Hypothalamus (tissue), 51 donors: ENCODE results near the gene SCGN.
"Not testable (repeated sequence)": the region's sequence is repeated elsewhere in the genome, so short reads cannot be mapped to it uniquely, and the experiment has no call there.

Experiments used
- DNase-seq, 51 donors: peaks; one replicate each; lab custom pipeline; 2025; lab: John Stamatoyannopoulos, UW

SCGN gene

DNA sequence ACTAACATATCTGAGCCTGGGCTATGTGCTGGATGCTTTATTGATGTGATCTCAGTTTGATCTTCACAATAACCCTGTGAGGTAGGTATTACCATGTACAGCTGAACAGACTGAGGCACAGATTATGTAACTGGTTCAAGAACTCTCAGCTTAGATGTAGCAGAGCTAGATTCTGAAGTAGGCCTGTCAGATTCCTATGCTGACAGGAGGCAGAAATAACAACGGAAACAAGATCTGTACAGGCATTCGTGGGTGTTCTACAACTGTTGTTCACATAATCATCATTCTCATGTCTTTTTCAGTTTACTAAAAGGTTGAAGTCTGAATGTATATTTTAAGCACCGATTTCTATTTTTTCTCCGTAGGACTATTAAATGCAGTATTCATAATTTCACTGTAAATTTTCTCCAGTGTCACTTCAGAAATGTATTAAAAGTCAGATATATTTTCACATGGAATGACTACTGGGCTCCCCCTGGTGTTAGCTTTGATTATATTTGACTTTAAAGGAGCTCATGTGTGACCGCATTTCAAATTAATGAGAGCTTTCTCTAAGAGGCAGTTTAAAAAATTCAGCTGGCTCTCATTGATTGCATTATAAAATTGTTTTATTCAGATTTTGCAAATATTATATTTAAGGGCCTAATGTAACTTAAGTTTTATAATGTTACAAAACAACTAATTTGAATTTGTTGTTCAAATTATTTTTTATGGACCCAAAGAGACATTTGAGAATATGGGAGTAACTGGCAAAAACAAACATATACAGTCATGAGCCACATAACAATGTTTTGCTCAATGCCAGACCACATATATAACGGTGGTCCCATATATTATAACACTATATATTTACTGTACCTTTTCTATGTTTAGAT is 66.1 kb downstream of the SCGN start:
- peak in 1 of 51 donors; percentile 12 for DNase-seq

DNA sequence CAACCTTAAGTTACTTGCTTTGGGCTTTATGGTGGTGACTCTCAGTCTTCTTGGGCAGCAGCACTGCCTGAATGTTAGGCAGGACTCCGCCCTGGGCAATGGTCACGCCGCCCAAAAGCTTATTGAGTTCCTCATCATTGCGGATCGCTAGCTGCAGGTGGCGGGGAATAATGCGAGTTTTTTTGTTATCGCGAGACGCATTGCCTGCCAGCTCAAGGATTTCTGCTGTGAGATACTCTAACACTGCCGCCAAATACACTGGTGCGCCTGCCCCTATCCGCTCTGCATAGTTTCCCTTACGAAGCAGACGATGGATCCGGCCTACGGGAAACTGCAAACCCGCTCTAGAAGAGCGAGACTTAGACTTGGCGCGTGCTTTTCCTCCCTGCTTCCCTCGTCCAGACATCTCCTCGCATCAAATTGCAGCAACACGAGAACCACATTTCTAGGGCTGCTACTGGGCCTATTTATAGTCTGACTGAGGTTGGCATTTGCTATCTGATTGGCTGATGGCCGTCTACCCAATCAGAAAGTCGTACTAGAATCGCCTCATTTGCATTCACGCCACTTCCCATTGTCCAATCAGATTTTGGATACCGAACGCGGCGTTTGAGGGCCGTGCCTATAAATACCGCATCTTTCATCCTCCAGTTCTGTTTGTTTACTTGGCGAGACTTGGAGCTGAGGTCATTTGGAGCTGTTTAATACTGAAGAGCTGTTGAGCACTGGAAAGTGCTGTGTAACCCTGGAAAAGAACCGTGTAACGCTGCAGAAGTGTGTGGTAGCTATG is 74.3 kb downstream of the SCGN start:
- DNase-seq, result no peak

DNA sequence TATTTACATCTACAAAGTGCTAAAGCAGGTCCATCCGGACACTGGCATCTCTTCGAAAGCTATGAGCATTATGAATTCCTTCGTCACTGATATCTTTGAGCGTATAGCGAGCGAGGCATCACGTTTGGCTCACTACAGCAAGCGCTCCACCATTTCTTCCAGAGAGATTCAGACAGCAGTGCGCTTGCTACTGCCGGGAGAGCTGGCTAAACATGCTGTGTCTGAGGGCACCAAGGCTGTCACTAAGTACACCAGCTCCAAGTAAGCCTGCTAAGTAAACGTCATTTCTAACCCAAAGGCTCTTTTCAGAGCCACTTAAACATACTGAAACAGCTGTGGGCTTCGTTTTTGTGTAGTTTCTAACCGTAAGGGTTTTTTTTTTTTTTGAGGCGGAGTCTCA is 75.0 kb downstream of the SCGN start:
- no peak for DNase-seq

DNA sequence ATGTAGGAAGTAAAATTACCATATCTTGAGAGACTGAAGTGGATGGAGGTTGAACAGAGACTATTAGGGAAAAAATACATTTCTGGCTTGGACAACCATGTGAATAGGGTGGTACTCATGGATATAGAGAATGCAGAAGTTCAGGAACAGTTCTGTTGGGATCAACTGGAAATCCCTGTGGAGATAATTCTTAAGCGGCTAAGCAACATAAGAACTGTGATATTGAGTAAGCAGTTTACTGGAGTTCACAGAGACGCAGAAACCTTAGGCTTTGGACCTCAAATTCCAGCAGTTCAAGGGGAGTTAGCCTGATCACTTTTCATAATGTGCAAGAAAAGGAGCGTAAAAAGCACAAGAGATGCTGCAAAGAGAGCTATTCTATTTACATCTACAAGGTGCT is 78.9 kb downstream of the SCGN start:
- no peak for DNase-seq

DNA sequence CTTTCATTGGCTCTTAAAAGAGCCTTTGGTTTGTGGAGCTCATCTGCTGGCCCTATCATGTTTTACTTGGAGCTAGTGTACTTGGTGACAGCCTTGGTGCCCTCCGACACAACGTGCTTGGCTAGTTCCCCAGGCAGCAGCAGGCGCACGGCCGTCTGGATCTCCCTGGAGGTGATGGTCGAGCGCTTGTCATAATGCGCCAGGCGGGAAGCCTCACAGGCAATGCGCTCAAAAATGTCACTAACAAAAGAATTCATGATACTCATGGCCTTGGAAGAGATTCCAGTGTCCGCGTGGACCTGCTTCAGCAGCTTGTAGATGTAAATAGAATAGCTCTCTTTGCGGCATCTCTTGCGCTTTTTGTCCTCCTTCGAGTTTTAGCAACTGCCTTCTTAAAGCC is 79.7 kb downstream of the SCGN start:
- no peak for DNase-seq

DNA sequence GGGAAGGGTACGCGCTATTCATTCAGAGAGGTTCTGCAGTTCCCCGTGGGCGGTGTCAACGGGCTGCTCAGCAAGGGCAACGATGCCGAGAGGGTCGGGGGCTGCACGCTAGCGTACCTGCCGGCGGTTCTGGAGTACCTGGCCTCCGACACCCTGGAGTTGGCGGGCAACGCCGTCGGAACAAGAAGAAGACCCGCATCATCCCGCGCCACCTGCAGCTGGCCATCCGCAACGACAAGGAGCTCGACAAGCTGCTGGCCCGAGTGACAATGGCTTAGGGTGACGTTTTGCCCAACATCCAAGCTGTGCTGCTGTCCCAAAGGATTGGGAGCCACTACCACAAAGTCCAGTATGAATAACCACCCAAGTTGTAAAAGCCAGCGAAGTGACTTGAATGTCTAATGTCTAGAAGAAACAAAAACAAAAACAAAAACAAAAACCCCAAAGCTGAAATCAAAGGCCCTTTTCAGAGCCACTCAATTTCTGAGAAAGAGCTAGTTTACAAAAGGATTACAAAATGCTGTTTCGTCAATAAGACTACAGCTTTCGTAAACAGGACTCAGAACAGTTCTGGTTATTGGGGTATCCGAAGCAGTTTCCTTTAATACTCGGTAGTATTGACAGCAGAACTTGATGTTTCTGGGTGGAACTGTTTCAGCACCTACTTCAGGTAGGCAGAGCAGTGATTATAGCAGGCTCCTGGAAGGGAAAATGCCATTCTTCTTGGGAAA is 80.6 kb downstream of the SCGN start:
- no peak for DNase-seq

DNA sequence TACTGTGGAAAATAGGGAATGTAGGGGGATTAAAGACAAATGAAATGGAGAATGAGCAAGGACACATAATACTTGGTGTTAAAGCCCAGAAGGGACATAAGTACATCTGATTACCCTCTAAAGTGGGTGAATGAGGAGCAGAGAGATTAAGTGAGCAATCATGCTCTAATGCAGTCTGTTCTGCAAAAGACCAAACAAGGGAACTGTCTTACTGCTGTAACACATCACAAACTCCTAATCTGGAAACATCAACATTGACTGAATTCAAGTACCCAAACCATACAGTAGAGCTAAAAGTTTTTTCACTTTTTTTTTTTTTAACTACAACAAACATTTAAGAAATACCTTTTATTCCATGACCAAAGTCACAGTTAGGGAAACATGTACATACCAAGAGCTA is 83.2 kb downstream of the SCGN start:
- no peak for DNase-seq

DNA sequence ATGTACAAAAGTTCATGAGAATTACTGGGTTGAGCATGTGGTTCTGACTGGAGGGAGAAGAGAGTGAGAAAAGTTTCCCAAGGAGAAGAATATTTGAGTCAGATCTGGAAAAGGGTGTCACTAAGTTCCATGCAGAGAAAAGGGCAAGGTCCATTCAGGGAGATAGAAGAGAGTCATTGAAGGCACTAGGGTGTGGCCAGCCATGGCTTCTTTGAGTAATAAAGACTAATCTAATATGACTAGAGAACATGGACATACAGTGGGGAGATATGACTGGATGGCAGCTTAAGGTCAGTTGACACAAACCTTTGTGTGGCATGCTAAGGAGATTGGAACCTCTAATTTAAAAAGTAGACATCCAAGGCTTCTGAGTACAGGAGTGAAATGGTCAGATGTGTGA is 91.9 kb downstream of the SCGN start:
- no peak for DNase-seq

DNA sequence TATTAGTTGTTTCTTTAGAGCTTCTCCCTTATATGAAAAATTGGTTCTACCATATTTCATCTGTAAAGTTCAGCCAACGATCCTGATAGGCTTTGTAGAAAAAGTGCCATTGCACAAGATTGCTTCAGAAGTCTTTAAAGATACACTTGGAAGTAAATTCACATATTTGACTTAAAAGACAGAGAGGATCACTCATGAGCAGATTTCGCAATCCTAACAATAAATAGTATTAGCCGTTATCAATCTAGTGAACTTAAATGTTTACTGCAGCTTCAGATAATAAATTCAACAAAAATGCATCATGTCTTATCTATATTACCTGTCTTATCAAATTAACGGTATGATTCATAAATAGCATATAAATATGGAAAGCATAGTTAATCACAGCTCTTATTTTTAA is 93.8 kb downstream of the SCGN start:
- no peak for DNase-seq

DNA sequence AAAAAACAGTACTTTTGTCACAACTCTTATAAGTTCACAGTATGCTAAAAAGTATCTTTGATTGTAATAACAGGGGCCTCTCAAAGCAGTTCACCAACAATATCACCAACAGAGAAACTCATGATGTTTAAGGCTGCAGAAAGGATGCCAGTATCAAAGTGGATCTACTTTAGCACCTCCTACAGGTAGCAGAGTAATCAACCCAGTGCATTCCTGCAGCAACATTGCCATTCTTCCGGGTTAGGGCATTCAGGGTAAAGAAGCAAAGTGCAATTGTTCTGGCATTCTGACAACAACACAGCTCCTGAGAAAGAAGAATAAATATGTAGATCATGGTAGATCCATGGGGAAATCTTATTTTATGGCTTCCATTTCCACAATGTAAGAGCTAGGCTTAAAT is 95.0 kb downstream of the SCGN start:
- DNase-seq, result no peak

DNA sequence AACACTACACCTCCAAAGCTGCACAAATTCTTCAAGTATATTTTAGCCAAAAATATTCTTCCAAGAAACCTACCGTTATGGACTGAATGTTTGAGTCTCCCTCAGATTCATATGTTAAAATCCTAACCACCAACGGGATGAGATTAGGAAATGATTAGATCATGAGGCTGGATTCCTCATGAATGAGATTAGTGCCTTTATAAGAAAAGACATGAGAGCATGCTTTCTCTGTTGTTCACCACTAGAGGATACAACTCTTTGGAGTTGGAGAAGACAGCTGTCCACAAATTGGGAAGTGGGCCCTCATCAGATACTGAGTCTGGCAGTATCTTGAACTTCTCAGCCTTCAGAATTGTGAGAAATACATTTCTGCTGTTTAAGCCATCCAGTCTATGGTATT is 95.5 kb downstream of the SCGN start:
- DNase-seq, result no peak

DNA sequence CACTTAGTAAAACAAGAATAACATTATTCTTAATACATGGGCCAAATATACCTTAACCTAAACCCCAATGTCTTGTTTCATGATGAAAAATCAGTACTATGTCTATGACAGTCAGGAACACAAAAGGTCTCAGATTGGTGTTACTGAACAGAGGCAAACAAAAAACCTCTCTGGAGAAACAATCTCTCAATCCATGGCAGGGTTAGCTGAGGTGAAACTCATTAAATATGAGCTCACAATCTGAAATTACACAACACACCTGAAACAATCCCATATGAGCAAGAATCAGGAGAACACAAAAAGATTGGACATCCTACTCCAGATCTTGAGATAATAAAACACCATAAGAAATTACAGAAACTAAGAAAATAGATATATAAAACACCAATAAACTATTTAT is 96.0 kb downstream of the SCGN start:
- no peak for DNase-seq

DNA sequence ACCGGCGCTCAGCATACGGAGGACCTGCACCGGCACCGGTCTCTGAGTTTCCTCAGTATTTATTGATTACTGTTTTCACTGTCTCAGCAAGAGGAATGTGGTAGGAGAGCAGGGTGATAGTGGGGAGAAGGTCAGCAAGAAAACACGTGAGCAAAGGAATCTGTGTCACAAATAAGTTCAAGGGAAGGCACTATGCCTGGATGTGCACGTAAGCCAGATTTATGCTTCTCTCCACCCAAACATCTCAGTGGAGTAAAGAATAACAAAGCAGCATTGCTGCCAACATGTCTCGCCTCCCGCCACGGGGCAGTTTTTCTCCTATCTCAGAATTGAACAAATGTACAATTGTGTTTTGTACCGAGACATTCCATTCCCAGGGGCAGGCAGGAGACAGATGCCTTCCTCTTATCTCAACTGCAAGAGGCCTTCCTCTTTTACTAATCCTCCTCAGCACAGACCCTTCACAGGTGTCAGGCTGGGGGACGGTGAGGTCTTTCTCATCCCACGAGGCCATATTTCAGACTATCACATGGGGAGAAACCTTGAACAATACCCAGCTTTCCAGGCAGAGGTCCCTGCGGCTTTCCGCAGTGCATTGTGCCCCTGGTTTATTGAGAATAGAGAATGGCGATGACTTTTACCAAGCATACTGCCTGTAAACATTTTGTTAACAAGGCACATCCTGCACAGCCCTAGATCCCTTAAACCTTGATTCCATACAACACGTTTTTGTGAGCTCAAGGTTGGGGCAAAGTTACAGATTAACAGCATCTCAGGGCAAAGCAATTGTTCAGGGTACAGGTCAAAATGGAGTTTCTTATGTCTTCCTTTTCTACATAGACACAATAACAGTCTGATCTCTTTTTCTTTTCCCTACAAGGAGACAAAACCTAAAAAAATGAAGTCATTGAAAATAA is 96.8 kb downstream of the SCGN start:
- not testable (repeated sequence) for DNase-seq

DNA sequence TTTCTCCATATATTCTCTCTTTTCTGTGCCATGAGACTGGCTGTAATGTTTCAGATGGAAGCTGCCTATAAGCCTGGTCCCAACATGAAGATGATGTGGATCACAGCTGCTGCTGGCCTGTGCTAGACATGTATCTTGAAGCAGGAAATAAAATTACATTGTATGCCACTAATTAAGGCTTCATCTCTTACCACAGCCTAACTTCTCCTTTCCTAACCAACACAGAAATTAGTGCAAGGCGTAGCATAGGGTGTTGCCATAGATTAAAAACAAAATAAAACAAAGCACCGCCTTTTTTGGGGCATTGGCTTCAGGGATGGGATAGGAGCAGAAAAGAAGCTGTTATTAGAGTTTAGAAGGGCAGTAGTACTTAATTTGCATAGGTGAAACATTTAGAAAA is 97.8 kb downstream of the SCGN start:
- DNase-seq, result no peak

DNA sequence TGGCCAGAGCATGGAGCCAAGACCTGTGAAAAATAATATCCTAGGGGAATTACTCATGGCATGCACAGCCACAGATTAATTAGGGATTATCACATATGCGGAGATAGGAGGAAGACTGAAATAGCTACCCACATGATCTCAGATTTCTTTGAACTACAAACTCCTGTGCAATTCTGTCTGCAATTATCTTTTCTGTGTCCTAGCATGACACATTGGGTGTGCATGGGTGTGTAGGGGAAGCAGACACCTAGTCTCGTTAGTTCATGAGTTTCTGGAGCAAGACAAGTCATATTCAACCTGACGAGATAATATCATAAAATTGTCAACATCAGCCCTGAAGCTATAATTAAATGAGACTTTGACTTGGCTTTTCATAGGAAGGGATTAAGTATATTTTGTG is 98.9 kb downstream of the SCGN start:
- no peak for DNase-seq
